Fibroblast of skin of right quadriceps (primary cell): Measurements from ENCODE around the gene POPDC2.

Source experiments
- DNase-seq: peaks from one replicate; pipeline ENCODE4 v3.0.0-alpha.2; 2013

The POPDC2 gene

DNA sequence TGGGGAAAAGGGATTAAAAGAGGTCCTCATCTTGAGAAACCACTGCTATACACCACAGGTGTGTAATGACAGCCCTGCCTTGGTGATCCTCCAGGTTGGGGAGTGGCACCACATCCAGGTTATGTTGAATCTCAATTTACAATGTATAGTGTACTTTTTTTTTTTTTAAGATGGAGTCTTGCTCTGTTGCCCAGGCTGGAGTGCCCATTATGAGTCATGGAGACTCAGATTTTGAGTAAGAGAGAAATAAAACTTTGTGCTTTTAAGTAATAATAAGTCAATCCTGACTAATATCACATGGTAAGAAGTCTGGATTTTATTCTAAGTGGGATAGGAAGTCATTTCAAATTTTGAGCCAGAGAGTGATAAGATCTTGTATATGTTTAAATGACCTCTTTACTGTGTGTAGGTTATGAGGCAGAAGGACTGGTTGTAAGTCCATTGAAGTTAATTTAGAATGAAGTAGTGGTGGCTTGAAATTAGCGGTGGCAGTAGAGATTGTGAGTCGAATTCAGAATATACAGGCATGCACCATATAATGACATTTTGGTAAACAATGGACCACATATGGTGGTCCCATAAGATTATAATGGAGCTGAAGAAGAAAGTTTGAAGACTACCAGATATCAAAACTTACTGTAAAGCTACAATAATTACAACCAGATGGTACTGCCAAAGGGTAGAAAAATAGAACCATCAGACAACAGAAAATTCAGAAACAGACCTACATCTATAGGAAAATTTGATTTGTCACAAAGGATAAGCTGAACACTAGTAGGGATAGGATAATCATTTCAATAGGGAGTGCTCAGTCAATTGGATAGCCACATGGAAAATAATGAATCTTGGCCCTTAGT is 20.7 kb downstream of the POPDC2 start:
- DNase-seq, result no peak

DNA sequence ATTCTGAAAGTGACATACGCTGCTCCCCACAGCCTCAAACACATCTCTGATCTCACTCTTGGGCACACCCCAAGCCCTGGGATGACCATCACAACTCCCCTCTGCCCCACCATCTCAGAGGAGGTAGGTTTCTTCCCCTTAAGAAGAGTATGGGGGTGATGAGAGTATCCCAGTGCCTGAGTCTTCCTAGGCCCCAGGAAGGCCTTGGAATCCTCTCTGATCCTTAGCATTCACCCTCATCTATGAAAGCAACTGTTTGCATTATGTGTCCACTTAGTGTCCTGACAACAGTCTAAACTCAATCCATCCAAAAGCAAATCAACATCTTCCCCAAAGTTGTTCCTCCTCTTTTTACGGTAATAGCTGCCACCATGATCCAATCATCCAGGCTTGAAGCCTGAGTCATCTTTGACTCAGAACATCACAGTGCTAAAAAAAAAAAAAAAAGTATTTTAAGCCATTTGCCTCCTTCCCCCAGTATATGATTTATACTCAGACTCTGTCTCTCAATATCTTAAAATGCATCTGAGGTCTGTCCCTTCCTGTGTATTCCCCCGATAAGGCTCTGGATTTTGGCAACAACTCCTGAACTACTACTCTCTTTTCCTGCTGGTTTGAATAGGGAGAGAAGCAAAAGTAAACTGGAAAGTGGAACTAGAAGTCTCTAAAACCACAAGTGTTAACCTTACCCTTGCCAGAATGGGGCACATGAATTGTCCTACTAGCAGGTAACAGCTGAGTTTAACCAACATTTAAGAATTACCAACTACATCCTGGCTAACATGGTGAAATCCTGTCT is 22.5 kb downstream of the POPDC2 start:
- peak; percentile 96 for DNase-seq

DNA sequence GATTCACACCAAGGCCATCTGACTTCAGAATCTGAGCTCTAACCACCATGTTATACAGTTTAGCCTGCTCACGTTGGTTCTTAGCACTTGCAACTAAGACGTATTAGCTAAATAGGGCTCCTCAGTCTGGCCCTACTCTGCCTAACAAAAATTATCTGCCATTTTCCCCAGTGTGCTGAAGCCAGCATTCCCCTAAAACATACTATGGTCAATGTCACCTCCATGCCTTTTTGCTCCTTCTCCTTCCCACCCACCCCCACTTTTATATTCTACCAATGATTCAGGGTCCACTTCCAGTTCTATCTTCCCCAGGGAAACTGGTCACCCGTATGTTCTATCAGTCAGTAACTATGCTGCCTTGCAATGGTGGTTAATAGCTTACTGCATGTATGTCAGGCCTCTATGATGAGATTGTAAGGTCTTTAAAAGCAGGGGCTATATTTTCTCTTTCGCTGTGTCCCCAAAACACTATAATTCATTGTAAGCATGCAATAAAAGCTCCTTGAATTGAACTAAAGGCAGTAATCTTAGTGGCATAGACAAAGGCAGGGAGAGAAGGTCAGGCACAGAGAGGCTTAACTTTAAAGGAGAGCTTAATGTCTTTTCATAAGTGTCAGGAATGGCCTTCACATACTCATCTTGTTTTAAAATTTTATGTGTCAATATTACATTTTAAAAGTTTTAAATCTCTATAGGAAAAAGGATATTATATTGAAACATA is 23.3 kb downstream of the POPDC2 start:
- no peak for DNase-seq

DNA sequence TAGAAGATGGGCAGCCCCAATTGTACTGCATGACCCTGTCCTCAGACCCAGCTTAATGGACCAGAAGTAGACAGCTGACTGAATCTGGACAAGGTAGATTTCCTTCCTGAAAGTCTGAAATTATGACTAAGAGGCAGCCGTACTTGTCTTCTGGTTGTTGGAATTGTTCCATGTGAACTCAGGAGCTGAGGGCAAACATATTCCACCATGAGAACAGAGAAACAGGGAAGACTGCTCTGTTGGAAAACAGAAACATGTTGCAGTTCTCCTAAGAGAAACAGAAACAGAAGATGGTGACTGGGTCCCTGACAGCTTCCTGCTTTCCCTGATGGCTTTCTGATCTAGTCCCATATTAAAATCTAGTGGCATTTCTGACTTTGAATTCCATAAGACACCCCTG is 24.1 kb downstream of the POPDC2 start:
- DNase-seq, result peak; percentile 43

DNA sequence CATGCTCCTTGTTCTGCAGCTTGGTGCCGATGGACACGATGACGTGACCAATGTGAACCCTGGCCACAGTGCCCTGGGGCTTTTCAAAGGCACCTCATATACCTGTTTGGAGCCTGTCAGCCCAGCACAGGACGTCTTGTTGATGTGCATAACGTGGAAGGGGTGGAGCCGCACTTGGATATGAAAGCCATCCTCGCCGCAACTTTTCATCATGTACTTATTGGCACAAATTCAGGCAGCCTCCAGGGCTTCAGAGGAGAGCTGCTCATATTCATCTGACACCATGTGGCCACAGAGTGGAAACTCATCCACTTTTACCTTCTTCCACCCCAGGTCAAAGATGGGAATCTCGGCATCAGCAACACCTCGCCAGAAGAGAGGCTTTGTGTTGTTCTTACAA is 24.7 kb downstream of the POPDC2 start:
- DNase-seq, result no peak

DNA sequence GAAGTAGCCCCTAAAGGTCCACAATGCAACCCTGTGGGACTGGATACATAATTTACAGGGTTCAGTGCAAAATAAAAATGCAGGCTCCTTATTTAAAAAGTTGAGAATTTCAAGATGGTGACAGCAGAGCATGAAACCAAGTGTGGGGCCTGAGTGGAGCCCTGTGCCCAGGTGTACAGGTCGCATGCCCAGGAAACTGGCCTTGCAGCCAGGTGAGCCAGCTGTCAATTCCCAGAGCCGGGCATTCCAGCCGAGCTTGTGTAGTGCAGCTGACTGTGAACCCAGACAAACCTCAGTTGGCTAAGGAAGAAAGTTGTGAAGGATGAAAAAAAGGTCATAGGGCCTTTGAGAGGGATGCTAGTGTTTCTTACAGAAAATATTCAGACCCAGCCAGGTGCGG is 27.6 kb downstream of the POPDC2 start:
- DNase-seq, result no peak

DNA sequence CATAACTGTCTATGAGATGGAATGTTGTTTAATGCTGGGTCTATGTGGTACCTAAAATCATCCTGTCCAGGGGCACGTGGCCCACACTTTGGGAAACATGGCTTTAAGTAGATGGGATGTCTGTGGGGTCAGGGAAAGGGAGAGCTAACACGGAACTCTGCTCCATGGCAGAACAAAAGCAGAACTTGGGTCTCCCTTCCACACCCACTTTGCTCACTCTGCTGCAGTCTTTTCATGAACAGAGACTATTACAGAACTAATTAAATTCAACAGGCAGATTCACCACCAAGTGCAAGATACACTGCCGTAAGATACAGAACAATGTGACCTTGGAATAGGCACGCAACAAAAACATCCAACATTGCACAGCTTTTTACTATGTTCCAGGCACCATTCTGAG is 28.2 kb downstream of the POPDC2 start:
- no peak for DNase-seq

DNA sequence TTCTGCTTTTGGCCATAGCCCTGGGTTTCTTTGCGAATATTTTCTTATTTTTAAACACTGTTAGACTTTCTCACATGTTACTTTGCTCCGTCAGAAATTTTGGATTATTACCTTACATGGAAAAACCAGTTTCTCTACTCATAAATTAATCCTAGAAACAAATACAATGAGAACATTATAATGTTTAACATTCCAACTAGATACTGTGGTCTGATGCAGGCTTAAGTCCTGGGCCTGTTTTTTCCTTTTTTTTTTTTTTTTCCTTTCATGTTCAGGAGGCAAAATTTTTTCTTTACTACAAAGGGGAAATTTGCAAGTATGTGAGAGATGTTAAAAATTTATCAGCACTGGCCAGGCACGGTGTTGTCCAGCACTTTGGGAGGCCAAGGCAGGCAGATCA is 28.9 kb downstream of the POPDC2 start:
- peak; percentile 45 for DNase-seq

DNA sequence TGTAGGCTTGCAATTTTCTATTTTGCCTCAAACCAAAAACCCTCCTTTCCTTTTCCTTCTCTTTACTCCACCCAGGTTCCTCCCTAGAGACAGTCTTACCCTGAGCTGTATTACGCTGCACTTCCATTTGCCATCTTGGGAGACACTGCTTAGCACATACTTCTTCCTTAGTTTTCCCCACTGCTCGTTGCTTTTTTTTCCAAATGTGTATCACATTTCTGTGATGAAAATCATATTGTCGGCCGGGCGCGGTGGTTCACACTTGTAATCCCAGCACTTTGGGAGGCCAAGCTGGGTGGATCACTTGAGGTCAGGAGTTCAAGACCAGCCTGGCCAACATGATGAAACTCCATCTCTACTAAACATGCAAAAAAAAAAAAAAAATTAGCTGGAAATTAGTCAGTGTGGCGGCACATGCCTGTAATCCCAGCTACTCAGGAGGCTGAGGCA is 29.5 kb downstream of the POPDC2 start:
- DNase-seq, result no peak

DNA sequence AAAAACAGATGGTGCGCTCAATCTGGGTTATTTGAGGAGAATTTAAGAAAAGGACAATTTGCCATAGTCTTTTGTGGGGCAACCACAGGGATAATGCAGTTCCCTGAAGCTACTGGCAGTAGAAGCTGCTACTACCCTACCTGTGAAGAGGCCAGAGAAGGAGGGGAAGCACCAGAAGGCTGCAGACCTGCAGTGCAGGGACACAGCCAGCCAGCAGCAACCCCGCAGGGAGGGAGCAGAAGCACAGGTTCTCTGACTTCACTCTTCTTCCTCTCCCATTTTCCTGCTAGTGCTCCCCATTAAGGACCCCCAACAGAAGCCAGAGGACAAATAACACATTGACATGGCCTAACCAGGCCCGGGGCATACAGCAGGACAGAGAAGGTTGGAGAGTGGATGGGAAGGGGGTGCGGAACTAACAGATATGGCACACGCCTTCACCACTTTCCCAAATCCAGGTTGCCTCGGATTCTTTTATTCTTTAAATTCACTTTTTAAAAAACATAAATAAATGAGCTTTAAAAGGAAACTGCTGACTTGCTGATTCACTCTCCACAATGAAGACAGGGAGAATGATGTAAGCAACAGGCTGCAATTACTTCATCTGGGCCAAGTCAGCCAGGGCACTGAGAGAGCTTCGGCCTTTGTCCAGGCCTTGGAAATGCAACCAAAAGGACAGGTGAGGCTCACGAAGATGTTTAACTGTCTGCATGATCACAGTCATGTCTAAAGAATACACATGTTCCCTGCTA is 30.1 kb downstream of the POPDC2 start:
- DNase-seq, result peak; percentile 65

DNA sequence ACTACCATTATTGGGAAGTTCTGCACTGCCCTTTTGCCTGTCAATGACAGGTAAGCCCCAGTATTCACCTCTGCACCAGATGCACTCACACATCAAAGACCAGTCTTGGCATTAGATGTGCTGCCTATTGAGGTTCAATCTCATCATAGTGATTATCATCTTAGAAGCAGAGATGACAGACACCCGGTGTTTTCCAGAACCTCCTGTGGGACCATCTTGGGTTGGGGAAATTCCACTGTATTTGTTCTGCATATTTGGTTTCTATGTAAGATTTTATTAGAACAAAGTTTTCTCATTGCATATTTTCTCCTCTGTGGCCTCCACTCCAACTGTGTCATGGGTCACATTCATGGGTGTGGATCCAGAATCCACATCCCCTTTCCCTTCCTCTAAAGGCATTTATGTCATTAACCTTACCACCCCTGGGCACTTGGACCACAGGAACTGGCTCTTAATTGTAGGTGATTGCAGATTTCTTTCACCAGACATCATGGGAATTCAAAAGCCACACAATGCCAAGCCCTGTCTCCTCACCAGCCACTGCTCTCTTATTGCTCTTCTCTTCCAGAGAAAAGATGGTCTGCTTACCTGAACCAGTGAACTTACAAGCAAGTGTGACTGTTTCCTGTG is 31.5 kb downstream of the POPDC2 start:
- DNase-seq, result no peak

DNA sequence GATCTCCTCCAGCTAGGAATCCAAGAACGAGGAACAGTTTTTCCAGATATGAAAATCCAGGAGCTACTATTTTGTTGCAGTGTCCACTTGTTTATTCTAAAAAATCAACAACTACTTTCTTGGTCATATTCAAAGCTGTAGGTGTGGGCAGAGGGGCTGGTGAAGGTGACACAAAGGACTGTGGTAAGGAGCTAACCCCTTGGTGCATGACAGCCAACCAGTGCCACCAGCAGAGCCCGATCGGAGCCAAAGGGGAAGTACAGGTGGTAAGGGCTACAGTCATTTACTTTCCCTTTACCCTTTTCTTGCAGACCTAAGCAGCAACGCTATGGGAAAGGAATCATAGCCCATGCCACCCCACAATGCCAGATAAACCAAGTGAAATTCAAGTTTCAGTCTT is 32.0 kb downstream of the POPDC2 start:
- DNase-seq, result no peak

DNA sequence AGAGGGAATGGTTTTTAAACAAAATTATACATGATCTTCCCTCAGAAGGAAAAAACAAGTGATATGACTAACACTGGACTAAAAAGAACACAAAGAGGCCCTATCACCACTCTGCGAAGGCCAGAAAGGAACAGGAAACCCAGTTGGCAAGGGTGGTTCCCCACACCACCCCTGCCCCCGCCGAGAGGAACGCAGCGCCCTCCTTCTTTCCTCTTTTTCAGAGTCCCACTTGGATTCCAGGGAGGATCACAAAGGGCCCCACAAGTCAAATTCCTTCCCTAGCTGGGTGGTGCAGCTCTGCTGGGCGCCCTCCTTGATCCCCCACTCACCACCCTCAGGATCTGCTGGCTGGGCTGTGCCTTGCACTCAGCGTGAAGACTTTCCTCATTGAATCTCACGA is 32.9 kb downstream of the POPDC2 start:
- DNase-seq, result no peak

DNA sequence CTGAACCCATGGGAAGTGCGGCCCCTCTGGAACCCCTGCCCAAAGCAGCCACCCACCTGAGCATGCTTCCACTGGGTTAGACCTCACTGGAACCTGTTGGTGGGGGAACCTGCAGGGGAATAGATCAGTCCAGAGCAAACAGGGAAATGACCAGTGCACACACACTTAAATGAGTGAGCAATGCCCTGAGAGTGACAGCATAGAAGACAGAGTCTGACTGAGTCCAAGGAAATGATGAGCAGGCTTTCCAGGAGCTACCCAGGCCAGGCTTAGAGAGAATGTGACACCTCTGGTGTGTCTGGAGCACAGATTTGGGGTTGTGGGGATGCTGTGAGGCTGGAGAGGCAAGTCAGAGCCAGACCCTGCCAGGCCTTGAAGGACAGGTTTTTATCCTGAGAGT is 34.2 kb downstream of the POPDC2 start:
- no peak for DNase-seq

DNA sequence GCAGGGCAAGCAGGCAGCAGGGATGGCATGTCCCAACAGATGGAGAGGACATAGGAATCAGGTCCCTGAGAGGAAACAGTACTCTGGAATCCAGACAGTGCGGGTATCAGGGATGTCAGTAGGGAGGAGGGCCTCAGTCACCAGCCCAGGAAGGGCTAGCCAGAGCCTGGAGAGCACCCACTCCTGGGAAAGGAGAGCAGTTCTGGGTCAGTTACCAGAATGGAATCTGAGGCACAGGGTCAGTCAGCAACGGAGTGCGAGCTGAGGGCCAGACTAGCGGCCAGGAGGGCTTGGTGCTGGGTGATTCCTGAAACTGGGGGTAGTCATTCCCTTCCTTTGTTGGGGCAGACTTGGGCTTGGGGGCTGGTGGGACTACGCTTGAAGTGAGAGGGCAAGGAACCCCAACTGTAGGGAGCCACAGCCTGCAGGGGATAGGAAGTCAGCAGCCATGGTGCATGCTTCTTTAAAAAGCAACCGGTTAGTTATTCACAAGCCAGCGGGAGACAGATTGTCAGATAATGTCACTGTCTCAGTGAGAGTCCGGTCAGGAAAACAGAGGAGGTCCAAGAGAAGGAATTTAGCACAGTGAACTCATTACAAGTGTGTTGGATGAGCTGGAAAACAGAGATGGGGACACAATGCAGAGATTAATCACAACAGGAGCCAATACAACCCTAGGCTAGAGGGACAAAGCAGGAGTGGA is 34.8 kb downstream of the POPDC2 start:
- DNase-seq, result no peak

DNA sequence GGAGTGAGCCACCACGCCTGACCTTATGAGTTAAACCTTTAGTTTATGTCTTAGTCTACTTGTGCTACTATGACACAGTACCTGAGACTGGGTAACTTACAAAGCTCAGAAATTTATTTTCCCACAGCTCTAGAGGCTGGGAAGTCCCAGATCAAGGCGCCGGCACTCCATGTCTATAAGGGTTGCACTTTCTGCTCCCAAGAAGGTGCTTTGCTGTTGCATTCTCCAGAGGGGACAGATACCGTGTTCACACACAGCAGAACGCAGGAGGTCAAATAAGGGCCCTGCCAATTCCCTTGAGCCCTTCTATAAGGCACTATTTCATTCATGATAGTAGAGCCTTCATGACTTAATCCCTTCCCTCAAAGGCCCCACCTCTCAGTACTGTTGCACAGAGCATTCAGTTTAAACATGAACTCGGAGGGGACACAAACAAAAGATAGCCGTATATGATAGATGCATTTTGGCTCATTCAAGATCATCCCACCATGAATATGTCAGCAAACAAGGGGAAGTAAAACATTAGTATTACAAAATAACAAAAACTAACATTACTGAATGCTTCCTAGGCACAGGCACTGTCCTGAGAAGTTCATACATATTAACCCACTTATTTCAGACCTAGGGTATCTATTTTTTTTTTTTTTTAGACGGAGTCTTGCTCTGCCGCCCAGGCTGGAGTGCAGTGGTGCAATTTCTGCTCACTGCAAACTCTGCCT is 36.2 kb downstream of the POPDC2 start:
- DNase-seq, result no peak

DNA sequence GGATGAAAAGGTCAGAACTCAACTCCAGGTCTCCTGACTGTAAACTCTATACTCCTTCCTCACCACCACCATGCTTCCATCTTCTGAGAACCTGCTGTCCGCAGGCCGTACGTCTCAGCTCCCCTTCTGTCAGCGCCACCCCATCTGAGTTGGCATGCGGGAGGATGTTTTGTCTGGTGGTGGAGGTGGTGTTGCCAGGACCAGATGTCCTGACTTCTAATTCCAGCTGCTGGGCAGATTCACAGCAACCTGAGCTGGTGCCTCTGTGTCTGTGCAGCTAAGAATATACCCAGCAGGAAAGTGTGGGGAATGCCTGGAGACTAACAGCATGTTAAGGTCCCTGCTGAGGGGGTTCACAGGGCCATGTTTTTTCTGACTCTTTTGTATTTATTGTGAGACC is 39.5 kb downstream of the POPDC2 start:
- no peak for DNase-seq

DNA sequence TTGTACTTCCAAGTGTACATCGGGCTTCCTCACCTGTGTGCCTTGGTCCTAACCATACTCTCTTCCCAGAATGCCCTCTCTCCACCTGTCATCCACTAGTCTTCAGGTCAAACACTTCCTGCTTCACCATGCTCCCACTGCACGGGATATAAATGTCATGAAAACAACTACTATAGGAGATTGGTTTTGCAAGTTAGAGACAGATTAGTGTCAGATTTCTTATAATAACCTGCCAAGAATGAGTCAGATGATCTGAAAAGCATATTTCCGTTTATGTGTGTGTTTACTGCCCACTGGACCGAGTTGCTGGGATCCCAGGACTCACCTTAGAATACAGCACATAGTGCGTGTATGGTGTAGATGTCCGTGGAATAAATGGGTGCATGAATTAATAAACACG is 41.3 kb downstream of the POPDC2 start:
- DNase-seq, result no peak

DNA sequence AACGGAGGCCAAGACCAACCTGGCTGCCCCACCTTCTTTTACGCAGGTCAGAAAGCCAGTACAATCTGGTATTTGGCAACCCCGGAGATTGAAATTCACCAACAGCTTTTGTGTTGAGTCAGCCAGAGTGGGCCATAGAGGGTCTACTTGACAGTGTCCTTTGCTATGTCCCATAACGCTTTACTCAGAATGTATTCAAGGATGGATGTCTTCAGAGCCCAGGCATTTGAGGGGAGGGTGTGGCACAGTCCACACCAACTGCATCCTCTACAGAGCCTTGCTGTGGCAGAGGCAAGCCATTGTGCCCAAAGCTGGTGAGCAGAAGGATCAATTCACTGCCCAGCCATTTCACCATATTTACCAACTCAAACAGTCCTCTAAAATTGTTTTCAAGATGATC is 44.3 kb downstream of the POPDC2 start:
- DNase-seq, result no peak

DNA sequence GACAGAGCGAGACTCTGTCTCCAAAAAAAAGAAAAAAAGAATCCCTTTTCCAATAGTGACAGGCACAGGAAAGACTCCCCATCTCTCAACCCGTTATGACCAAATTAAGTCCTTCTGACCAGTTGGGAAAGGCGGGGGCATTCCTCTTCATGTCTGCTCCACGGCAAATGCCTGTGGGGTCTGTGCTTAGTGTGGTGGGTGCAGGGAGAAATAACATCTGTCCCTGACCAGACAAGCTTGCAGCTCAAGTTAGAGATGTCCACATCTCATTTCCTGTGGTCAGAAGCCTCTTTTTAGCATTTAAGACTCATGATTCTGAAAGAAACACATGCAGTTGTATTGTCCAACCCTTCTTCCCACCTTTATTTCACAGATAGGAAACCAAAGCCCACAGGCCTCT is 46.5 kb downstream of the POPDC2 start:
- DNase-seq, result no peak

DNA sequence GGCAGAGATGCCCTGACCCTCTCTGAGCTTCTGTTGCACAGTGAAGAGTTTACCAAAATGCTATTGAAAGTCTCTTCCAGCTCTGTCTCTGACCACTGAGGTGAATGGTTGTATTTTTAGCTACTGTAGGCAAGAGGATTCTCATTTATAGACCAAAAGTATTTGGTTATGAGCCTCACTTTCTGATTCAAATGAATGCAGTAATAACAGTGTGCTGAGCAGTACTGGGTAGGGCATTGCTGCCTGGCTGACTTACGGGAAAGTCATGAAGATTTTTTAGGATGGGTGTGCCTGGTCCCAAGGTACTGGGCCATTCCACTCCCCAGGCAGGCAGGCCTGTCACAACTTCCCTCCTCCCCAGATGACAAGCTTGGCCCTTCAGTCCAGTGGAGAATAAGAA is 47.2 kb downstream of the POPDC2 start:
- no peak for DNase-seq
